Muscle layer of colon (tissue), 2 donors: ENCODE measurements around the gene BCL6.

Experiments
- H3K27ac ChIP-seq: one replicate; pipeline ENCODE4 v1.7.0; 2013; ENCODE audit warnings: low read depth, mild to moderate bottlenecking, low read length, moderate library complexity
- H3K27me3 ChIP-seq, 2 donors: one replicate each; pipeline ENCODE4 v1.7.0; 2013; ENCODE audit warnings: low read length in 2 of 2, mild to moderate bottlenecking in 2 of 2; ENCODE audit not compliant: insufficient read depth in 2 of 2, control insufficient read depth in 1 of 2
- H3K36me3 ChIP-seq: one replicate; pipeline ENCODE4 v1.7.0; 2013; ENCODE audit warnings: mild to moderate bottlenecking, low read length; ENCODE audit not compliant: insufficient read depth
- H3K4me1 ChIP-seq: one replicate; pipeline ENCODE4 v1.7.0; 2013; ENCODE audit warnings: mild to moderate bottlenecking, low read length; ENCODE audit not compliant: insufficient read depth
- H3K4me3 ChIP-seq, 2 donors: one replicate each; pipeline ENCODE4 v1.7.0; 2013; ENCODE audit warnings: low read length in 2 of 2, low read depth in 1 of 2, mild to moderate bottlenecking in 1 of 2, moderate library complexity in 1 of 2
- H3K9ac ChIP-seq: one replicate; pipeline ENCODE4 v1.7.0; 2013; ENCODE audit warnings: low read length
- H3K9me3 ChIP-seq: one replicate; pipeline ENCODE4 v1.7.0; 2013; ENCODE audit warnings: mild to moderate bottlenecking, low read length
- donor health status: abdominal sarcoma.
- donor health status: Adenocarcinoma of cecum.

The BCL6 gene

GRCh38 chr3:187721055-187721454 lies 24.2 kb downstream of the BCL6 start:
- peak overlapping the region; percentile 0 for H3K27ac ChIP-seq
- no peaks in the 10 kb centered on the region for H3K9me3 ChIP-seq
- no peak overlapping the region for H3K4me3 ChIP-seq
- no peaks in the 10 kb centered on the region for H3K27me3 ChIP-seq
- H3K4me1 ChIP-seq = peaks cover 26% of the 10 kb centered on the region
- peaks cover 44% of the 10 kb centered on the region for H3K36me3 ChIP-seq
- no peak overlapping the region for H3K9ac ChIP-seq

GRCh38 chr3:187720337-187720670 lies 25.0 kb downstream of the BCL6 start:
- Histone ChIP-seq H3K27me3 (no peaks in the 10 kb centered on the region), H3K36me3 (peaks cover 37% of the 10 kb centered on the region), H3K9ac (no peak overlapping the region), H3K4me1 (peaks cover 26% of the 10 kb centered on the region), H3K4me3 (no peak overlapping the region), H3K9me3 (no peaks in the 10 kb centered on the region), H3K27ac (peak overlapping the region; percentile 70)

GRCh38 chr3:187719628-187720336 lies 25.5 kb downstream of the BCL6 start:
- peaks cover 26% of the 10 kb centered on the region for H3K4me1 ChIP-seq
- no peak overlapping the region for H3K4me3 ChIP-seq
- no peak overlapping the region for H3K9ac ChIP-seq

GRCh38 chr3:187718802-187719201 lies 26.5 kb downstream of the BCL6 start:
- no peak overlapping the region for H3K27ac ChIP-seq
- peaks cover 26% of the 10 kb centered on the region for H3K4me1 ChIP-seq
- no peak overlapping the region for H3K4me3 ChIP-seq
- no peaks in the 10 kb centered on the region for H3K9me3 ChIP-seq
- peaks cover 22% of the 10 kb centered on the region for H3K36me3 ChIP-seq
- no peaks in the 10 kb centered on the region for H3K27me3 ChIP-seq
- H3K9ac ChIP-seq = no peak overlapping the region

More at GRCh38 chr3:187719628-187720336, 25.5 kb downstream of the BCL6 start:
- peaks cover 32% of the 10 kb centered on the region for H3K36me3 ChIP-seq
- H3K27me3 ChIP-seq = no peaks in the 10 kb centered on the region
- H3K9me3 ChIP-seq = no peaks in the 10 kb centered on the region
- H3K27ac ChIP-seq = peak overlapping the region; percentile 70

GRCh38 chr3:187717572-187717971 lies 27.7 kb downstream of the BCL6 start:
- no peaks in the 10 kb centered on the region for H3K9me3 ChIP-seq
- H3K9ac ChIP-seq = no peak overlapping the region
- no peaks in the 10 kb centered on the region for H3K27me3 ChIP-seq
- no peak overlapping the region for H3K27ac ChIP-seq
- peaks cover 26% of the 10 kb centered on the region for H3K4me1 ChIP-seq
- H3K4me3 ChIP-seq = no peak overlapping the region
- peaks cover 10% of the 10 kb centered on the region for H3K36me3 ChIP-seq

- Histone ChIP-seq H3K36me3 (no peaks in the 10 kb centered on the region), H3K9me3 (no peaks in the 10 kb centered on the region), H3K27me3 (no peaks in the 10 kb centered on the region), H3K27ac (no peak overlapping the region), H3K9ac (no peak overlapping the region), H3K4me1 (peaks cover 9% of the 10 kb centered on the region), H3K4me3 (no peak overlapping the region)
These were observed 30.8 kb downstream of the BCL6 start for GRCh38 chr3:187714404-187714979.

- no peak overlapping the region for H3K4me3 ChIP-seq
- H3K4me1 ChIP-seq = peaks cover 5% of the 10 kb centered on the region
- H3K27me3 ChIP-seq = no peaks in the 10 kb centered on the region
- no peaks in the 10 kb centered on the region for H3K36me3 ChIP-seq
- H3K9ac ChIP-seq = no peak overlapping the region
- H3K27ac ChIP-seq = no peak overlapping the region
- no peaks in the 10 kb centered on the region for H3K9me3 ChIP-seq
These were observed 31.8 kb downstream of the BCL6 start for GRCh38 chr3:187713504-187713903.

GRCh38 chr3:187709155-187709554 lies 36.1 kb downstream of the BCL6 start:
- H3K36me3 ChIP-seq = no peaks in the 10 kb centered on the region
- no peaks in the 10 kb centered on the region for H3K27me3 ChIP-seq

GRCh38 chr3:187708696-187709095 lies 36.6 kb downstream of the BCL6 start:
- no peaks in the 10 kb centered on the region for H3K27me3 ChIP-seq
- no peak overlapping the region for H3K27ac ChIP-seq
- no peaks in the 10 kb centered on the region for H3K36me3 ChIP-seq
- H3K4me1 ChIP-seq = no peaks in the 10 kb centered on the region
- no peak overlapping the region for H3K4me3 ChIP-seq
- H3K9ac ChIP-seq = no peak overlapping the region
- H3K9me3 ChIP-seq = no peaks in the 10 kb centered on the region

More at GRCh38 chr3:187709155-187709554, 36.1 kb downstream of the BCL6 start:
- Histone ChIP-seq H3K4me3 (no peak overlapping the region), H3K4me1 (no peaks in the 10 kb centered on the region), H3K9me3 (no peaks in the 10 kb centered on the region), H3K27ac (no peak overlapping the region), H3K9ac (no peak overlapping the region)

GRCh38 chr3:187706971-187707370 lies 38.3 kb downstream of the BCL6 start:
- no peaks in the 10 kb centered on the region for H3K36me3 ChIP-seq

GRCh38 chr3:187705164-187705563 lies 40.1 kb downstream of the BCL6 start:
- H3K4me3 ChIP-seq = no peak overlapping the region
- no peak overlapping the region for H3K27ac ChIP-seq
- no peaks in the 10 kb centered on the region for H3K27me3 ChIP-seq
- H3K36me3 ChIP-seq = no peaks in the 10 kb centered on the region
- H3K9ac ChIP-seq = no peak overlapping the region
- no peaks in the 10 kb centered on the region for H3K4me1 ChIP-seq
- H3K9me3 ChIP-seq = no peaks in the 10 kb centered on the region

More at GRCh38 chr3:187706971-187707370, 38.3 kb downstream of the BCL6 start:
- Histone ChIP-seq H3K9ac (no peak overlapping the region), H3K27me3 (no peaks in the 10 kb centered on the region), H3K27ac (no peak overlapping the region), H3K4me3 (no peak overlapping the region), H3K9me3 (no peaks in the 10 kb centered on the region), H3K4me1 (no peaks in the 10 kb centered on the region)

- no peaks in the 10 kb centered on the region for H3K4me1 ChIP-seq
- no peaks in the 10 kb centered on the region for H3K36me3 ChIP-seq
- no peaks in the 10 kb centered on the region for H3K9me3 ChIP-seq
- no peak within 1 kb of the TSS for H3K9ac ChIP-seq
- H3K27me3 ChIP-seq = no peaks in the 10 kb centered on the region
- H3K4me3 ChIP-seq = no peak within 1 kb of the TSS
- H3K27ac ChIP-seq = no peak within 1 kb of the TSS
These were observed 42.7 kb downstream of the BCL6 start, which contains the start of gene RTP2 for GRCh38 chr3:187702507-187703033. RTP2 (minus strand) TSS chr3:187702557; CDS start chr3:187702128, 429 bp downstream.
